Lung (tissue), 12 donors: Measurements from ENCODE around the gene ANKRD33. TPM values are rescaled to one million over a fixed set of nuclear protein-coding genes. Genes with fewer than 3 reads are reported as not detected.
"Not testable (repeated sequence)": the region's sequence is repeated elsewhere in the genome, so short reads cannot be mapped to it uniquely, and the experiment has no call there.

Source experiments
- ATAC-seq: fragments of 200-7000 bp; cut with Tn5 transposase; one replicate; pipeline ENCODE4 v1.9.1; 2020; ENCODE audit warnings: moderate number of reproducible peaks; ENCODE audit not compliant: insufficient read depth, low FRiP score
- DNase-seq, 3 donors: peaks; one replicate each; pipeline ENCODE4 v3.0.0-alpha.2; 2013 to 2017
- H3K27ac ChIP-seq, 2 donors: one replicate each; pipeline ENCODE4 v1.5.1; 2013; ENCODE audit warnings: mild to moderate bottlenecking in 2 of 2, moderate library complexity in 2 of 2, control low read depth in 1 of 2, inconsistent platforms in 1 of 2, low read depth in 1 of 2, low read length in 1 of 2
- H3K27me3 ChIP-seq, 3 donors: one replicate each; pipeline ENCODE4 v1.5.1; 2013; ENCODE audit warnings: low read length in 2 of 3; ENCODE audit not compliant: control insufficient read depth in 3 of 3, insufficient read depth in 3 of 3
- H3K36me3 ChIP-seq, 4 donors: one replicate each; pipeline ENCODE4 v1.5.1; 2013; ENCODE audit warnings: low read length in 4 of 4, mild to moderate bottlenecking in 1 of 4, moderate library complexity in 1 of 4; ENCODE audit not compliant: control insufficient read depth in 4 of 4, insufficient read depth in 4 of 4
- H3K4me1 ChIP-seq, 5 donors: one replicate each; pipeline ENCODE4 v1.5.1; 2013; ENCODE audit warnings: low read length in 5 of 5, mild to moderate bottlenecking in 2 of 5, moderate library complexity in 1 of 5; ENCODE audit not compliant: control insufficient read depth in 5 of 5, insufficient read depth in 5 of 5
- H3K4me3 ChIP-seq: one replicate; pipeline ENCODE4 v1.5.1; 2013; ENCODE audit warnings: mild to moderate bottlenecking, control low read depth, moderate library complexity
- H3K9ac ChIP-seq, 2 donors: one replicate each; pipeline ENCODE4 v1.5.1; 2013; ENCODE audit warnings: low read length in 2 of 2, control low read depth in 1 of 2; ENCODE audit not compliant: insufficient read depth in 1 of 2
- H3K9me3 ChIP-seq, 4 donors: one replicate each; pipeline ENCODE4 v1.5.1; 2013; ENCODE audit warnings: low read length in 3 of 4, mild to moderate bottlenecking in 1 of 4, moderate library complexity in 1 of 4; ENCODE audit not compliant: control insufficient read depth in 4 of 4, insufficient read depth in 3 of 4
- WGBS, 2 donors: extraction: QIAGEN DNeasy Blood & Tissue Kit; methylation state at CpG; one replicate each; pipeline ENCODE4 v1.1.7; 2013; 5-methylcytosine and 5-hydroxymethylcytosine counted together
- polyA plus RNA-seq, 2 donors: library from polyadenylated mRNA; stranded (reverse); fragments of 200-250 nt; gene quantifications; one replicate each; pipeline ENCODE4 v1.2.1, GENCODE V29; 2013
- total RNA-seq, 2 donors: library from RNA; depleted of rRNA in 1 of 2; stranded (reverse); fragments of >200 nt in 1 of 2; gene quantifications; one replicate each; pipeline ENCODE4 v1.2.1, GENCODE V29; 2014 to 2021
- TF ChIP-seq, protein P1 (sequence below): IDR thresholded peaks from 2 replicates; pipeline ENCODE4 v1.5.1; 2012; ENCODE audit warnings: mild to moderate bottlenecking; ENCODE audit errors: control extremely low read depth, extremely low read depth
- donor health status: control.
- donor health status: control.
- donor health status: Bipolar disorder and iron deficiency.
- donor health status: healthy.
- donor health status: DM: yes; HTN: yes; CAD: no.

The ANKRD33 gene
- total and polyA plus RNA-seq, 4 donors = 0.14 to 0.50 (median 0.23) TPM

DNA sequence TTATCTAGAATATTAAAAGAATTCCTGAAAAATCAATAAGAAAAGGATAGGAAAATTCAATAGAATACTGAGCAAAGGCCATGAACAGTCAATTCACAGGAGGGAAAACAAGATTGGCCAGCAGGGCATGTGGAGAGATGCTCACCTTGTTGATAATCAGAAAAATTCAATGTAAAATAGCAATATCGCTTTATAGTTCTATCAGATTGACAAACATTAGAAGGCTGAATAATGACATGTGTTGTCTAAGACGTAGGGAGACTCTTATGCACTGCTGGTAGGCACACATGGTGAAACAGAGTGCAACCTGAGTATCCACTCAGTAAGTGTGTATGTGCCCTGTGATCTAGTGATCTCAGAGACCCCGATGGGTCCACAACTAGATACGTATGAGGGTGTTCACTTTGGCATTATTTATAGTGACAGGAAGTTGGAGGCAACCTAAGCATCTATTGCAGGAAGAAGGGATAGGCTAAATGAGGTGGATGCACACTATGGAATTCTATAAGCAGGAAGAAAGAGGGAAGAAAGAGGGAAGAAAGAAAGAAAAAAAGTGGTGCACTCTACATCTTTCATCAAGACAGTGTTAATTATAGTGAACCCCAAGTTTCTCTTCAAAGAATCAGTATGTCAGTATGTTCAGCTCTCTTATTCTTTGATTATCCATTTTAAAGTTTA is 3.8 kb upstream of the ANKRD33 start:
- 76 to 82% methylated on average over 4 of the region's 4 CpGs for WGBS, 2 donors
- DNase-seq (no peak), ATAC-seq (no peak)
- Histone ChIP-seq H3K27me3 (no peaks in the 10 kb centered on the region), H3K4me1 (peaks cover 0 to 6% (median 4%) of the 10 kb centered on the region in 5 donors), H3K9me3 (no peaks in the 10 kb centered on the region), H3K4me3 (no peak overlapping the region), H3K36me3 (no peaks in the 10 kb centered on the region), H3K27ac (no peak overlapping the region), H3K9ac (no peak overlapping the region)
- TF ChIP-seq, protein P1, sequence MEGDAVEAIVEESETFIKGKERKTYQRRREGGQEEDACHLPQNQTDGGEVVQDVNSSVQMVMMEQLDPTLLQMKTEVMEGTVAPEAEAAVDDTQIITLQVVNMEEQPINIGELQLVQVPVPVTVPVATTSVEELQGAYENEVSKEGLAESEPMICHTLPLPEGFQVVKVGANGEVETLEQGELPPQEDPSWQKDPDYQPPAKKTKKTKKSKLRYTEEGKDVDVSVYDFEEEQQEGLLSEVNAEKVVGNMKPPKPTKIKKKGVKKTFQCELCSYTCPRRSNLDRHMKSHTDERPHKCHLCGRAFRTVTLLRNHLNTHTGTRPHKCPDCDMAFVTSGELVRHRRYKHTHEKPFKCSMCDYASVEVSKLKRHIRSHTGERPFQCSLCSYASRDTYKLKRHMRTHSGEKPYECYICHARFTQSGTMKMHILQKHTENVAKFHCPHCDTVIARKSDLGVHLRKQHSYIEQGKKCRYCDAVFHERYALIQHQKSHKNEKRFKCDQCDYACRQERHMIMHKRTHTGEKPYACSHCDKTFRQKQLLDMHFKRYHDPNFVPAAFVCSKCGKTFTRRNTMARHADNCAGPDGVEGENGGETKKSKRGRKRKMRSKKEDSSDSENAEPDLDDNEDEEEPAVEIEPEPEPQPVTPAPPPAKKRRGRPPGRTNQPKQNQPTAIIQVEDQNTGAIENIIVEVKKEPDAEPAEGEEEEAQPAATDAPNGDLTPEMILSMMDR = no peak

DNA sequence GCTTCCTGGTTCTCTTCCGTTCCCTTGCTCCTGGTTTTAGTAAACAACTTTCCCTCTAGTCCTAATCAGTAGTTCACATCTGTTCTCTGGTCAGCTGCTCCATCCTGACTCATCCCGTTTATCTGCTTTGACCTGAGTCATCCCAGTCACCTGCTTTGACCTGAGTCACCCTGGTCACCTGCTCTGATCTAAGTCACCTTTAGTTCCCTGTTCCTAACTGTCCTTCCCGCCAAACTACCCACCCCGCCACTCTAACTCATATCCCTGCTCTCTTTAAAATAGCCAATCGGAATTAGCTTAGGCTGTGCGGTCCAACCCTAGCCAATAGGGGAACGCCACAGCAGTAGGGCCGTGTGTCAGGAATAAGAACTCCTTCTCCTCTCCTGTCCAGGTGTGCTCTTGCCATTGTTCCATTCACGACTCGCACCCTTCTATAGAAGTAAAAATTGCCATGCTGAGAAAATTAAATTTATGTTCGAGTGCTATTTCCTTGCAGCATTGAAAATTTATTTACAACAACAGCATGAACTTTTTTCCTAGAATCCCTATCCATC is 3.1 kb upstream of the ANKRD33 start:
- Histone ChIP-seq H3K27me3 (no peaks in the 10 kb centered on the region), H3K4me1 (peaks cover 0 to 6% (median 4%) of the 10 kb centered on the region in 5 donors), H3K36me3 (no peaks in the 10 kb centered on the region), H3K9me3 (no peaks in the 10 kb centered on the region), H3K4me3 (no peak overlapping the region), H3K27ac (peak overlapping the region in 1 of 2 donors; percentile 60), H3K9ac (no peak overlapping the region)
- ATAC-seq = no peak
- no peak for DNase-seq
- TF ChIP-seq, protein P1 = no peak
- WGBS, 2 donors = 76 to 82% methylated on average over 11 of the region's 11 CpGs

DNA sequence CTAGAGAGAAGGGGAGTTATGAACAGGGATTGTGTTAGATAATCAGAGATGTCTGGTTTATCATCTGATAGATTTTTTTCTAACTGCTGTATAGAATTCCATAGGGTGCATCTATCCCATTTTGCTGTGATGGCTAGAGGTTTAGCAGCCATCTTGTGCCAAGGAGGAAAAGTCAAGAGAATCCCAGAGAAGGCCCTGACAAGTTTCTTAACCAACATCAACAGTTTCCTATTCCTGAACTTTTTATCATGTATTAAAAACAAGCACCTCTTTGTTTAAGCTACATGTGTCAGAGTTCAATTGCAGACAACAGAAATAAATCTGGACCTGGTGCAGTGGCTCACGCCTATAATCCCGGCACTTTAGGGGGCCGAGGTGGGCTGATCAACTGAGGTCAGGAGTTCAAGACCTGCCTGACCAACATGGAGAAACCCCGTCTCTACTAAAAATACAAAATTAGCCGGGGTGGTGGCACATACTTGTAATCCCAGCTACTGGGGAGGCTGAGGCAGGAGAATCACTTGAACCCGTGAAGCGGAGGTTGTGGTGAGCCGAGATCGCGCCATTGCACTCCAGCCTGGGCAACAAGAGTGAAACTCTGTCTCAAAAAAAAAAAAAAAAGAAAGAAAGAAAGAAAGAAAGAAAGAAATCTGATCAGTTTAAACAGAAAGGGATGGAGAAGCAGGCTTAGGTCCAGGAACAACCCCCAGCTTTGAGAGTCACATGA is 2.4 kb upstream of the ANKRD33 start:
- not testable (repeated sequence) for H3K36me3 ChIP-seq, H3K4me1 ChIP-seq, H3K27me3 ChIP-seq, H3K27ac ChIP-seq, H3K9me3 ChIP-seq, ATAC-seq, DNase-seq, H3K4me3 ChIP-seq
- WGBS, 2 donors = 73 to 77% methylated on average over 10 of the region's 10 CpGs
- H3K9ac ChIP-seq = peak overlapping the region in 1 of 2 donors; percentile 58
